Measurements from ENCODE around the gene GGT5. TPM values are rescaled to one million over a fixed set of nuclear protein-coding genes. Genes with fewer than 3 reads are reported as not detected.

Gene GGT5
- total and polyA plus RNA-seq, 2 of the 13 experiments (the other 11 are each of a cell fraction or from before 2014, with no cell fraction given): 0.69 to 3.1 TPM

- TF ChIP-seq CBX2 (IDR thresholded peaks at IDR 0.05; ENCODE audit: low read depth, low read length) (no peak), CBX2 (CRISPR knock-in tag; IDR thresholded peaks at IDR 0.05; ENCODE audit: low read depth) (no peak), STAT5B (CRISPR knock-in tag; IDR thresholded peaks at IDR 0.05) (no peak), ZNF138 (CRISPR knock-in tag; IDR thresholded peaks at IDR 0.05; ENCODE audit: low read depth) (no peak), ZNF891 (CRISPR knock-in tag; IDR thresholded peaks at IDR 0.05) (0 out of 2 replicates have a peak, but pooled peaks have one; percentile 65), HDAC2 (CRISPR knock-in tag; IDR thresholded peaks at IDR 0.05) (0 out of 2 replicates have a peak, but pooled peaks have one; percentile 16), IKZF5 (CRISPR knock-in tag; IDR thresholded peaks at IDR 0.05) (peak; percentile 43; the same call in 1 of the 2 replicates), LCORL (IDR thresholded peaks at IDR 0.05) (no peak), LCORL (CRISPR knock-in tag; IDR thresholded peaks at IDR 0.05) (no peak), RFXAP (CRISPR knock-in tag; IDR thresholded peaks at IDR 0.05; ENCODE audit: borderline replicate concordance) (no peak), U2AF2 (IDR thresholded peaks at IDR 0.05; ENCODE audit: low read depth, low read length) (no peak), ZNF331 (CRISPR knock-in tag; IDR thresholded peaks at IDR 0.05) (no peak), ZNF543 (CRISPR knock-in tag; IDR thresholded peaks at IDR 0.05) (no peak), NFKB2 (CRISPR knock-in tag; IDR thresholded peaks at IDR 0.05; ENCODE audit: borderline replicate concordance) (no peak), ZKSCAN5 (CRISPR knock-in tag; IDR thresholded peaks at IDR 0.05) (no peak), ZNF282 (IDR thresholded peaks at IDR 0.05; ENCODE audit: partially characterized antibody) (no peak), ZMAT3 (CRISPR knock-in tag; conservative IDR thresholded peaks at IDR 0.05) (no peak), IKZF1 (IDR thresholded peaks at IDR 0.05) (no peak), ZNF788 (CRISPR knock-in tag; IDR thresholded peaks at IDR 0.05; ENCODE audit: borderline replicate concordance) (peak; percentile 25; the same call in 1 of the 2 replicates), IRF1 (CRISPR knock-in tag; IDR thresholded peaks at IDR 0.05; ENCODE audit: low read depth) (no peak), ZSCAN21 (CRISPR knock-in tag; IDR thresholded peaks at IDR 0.05; ENCODE audit: borderline replicate concordance) (0 out of 2 replicates have a peak, but pooled peaks have one; percentile 30), ZNF292 (CRISPR knock-in tag; IDR thresholded peaks at IDR 0.05; ENCODE audit: borderline replicate concordance, low read depth) (0 out of 2 replicates have a peak, but pooled peaks have one; percentile 27), ZNF777 (CRISPR knock-in tag; IDR thresholded peaks at IDR 0.05) (no peak)
- TF ChIP-seq, protein P1, sequence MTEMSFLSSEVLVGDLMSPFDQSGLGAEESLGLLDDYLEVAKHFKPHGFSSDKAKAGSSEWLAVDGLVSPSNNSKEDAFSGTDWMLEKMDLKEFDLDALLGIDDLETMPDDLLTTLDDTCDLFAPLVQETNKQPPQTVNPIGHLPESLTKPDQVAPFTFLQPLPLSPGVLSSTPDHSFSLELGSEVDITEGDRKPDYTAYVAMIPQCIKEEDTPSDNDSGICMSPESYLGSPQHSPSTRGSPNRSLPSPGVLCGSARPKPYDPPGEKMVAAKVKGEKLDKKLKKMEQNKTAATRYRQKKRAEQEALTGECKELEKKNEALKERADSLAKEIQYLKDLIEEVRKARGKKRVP (CRISPR knock-in tag; IDR thresholded peaks at IDR 0.05): no peak
- TF ChIP-seq, protein P2, sequence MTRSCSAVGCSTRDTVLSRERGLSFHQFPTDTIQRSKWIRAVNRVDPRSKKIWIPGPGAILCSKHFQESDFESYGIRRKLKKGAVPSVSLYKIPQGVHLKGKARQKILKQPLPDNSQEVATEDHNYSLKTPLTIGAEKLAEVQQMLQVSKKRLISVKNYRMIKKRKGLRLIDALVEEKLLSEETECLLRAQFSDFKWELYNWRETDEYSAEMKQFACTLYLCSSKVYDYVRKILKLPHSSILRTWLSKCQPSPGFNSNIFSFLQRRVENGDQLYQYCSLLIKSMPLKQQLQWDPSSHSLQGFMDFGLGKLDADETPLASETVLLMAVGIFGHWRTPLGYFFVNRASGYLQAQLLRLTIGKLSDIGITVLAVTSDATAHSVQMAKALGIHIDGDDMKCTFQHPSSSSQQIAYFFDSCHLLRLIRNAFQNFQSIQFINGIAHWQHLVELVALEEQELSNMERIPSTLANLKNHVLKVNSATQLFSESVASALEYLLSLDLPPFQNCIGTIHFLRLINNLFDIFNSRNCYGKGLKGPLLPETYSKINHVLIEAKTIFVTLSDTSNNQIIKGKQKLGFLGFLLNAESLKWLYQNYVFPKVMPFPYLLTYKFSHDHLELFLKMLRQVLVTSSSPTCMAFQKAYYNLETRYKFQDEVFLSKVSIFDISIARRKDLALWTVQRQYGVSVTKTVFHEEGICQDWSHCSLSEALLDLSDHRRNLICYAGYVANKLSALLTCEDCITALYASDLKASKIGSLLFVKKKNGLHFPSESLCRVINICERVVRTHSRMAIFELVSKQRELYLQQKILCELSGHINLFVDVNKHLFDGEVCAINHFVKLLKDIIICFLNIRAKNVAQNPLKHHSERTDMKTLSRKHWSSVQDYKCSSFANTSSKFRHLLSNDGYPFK (CRISPR knock-in tag; IDR thresholded peaks at IDR 0.05; ENCODE audit: borderline replicate concordance): peak; percentile 57; the same call in 1 of the 2 replicates
- TF ChIP-seq, protein P3, sequence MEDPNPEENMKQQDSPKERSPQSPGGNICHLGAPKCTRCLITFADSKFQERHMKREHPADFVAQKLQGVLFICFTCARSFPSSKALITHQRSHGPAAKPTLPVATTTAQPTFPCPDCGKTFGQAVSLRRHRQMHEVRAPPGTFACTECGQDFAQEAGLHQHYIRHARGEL (CRISPR knock-in tag; IDR thresholded peaks at IDR 0.05): no peak
These were observed 2.9 kb upstream of the GGT5 start (continued) for GRCh38 chr22:24247564-24248344.

Data from HepG2 (cell line).